Stimulated activated naive B cell treated with anti-CD40 and anti-IgM and Interleukin-4, amounts not matched to agents 10 μg/mL and 1 μg/mL and 100 μg/mL, for 72 hours (primary cell): ENCODE measurements around the gene RO60.
"Not testable (repeated sequence)": the region's sequence is repeated elsewhere in the genome, so short reads cannot be mapped to it uniquely, and the experiment has no call there.

Source experiments
- ATAC-seq, 2 donors: fragments of 150-1000 bp; cut with Tn5 transposase; replicated peaks; 2 replicates each; pipeline ENCODE4 v1.10.0; 2021; ENCODE audit warnings: moderate library complexity in 1 of 2
- DNase-seq: peaks from one replicate; pipeline ENCODE4 v3.0.0; 2021
- H3K27ac Mint-ChIP-seq: one replicate; pipeline ENCODE4 v1.8.0; 2022; ENCODE audit warnings: mild to moderate bottlenecking, mixed read lengths
- H3K27me3 Mint-ChIP-seq, 2 donors: one replicate each; pipeline ENCODE4 v1.8.0; 2022; ENCODE audit warnings: mixed read lengths in 2 of 2
- H3K36me3 Mint-ChIP-seq, 2 donors: one replicate each; pipeline ENCODE4 v1.8.0; 2022; ENCODE audit warnings: mixed read lengths in 2 of 2, mild to moderate bottlenecking in 1 of 2
- H3K4me1 Mint-ChIP-seq, 2 donors: one replicate each; pipeline ENCODE4 v1.8.0; 2022; ENCODE audit warnings: mixed read lengths in 2 of 2, mild to moderate bottlenecking in 1 of 2
- H3K4me3 Mint-ChIP-seq, 2 donors: one replicate each; pipeline ENCODE4 v1.8.0; 2022; ENCODE audit warnings: mild to moderate bottlenecking in 2 of 2, mixed read lengths in 2 of 2, moderate library complexity in 1 of 2
- H3K9me3 Mint-ChIP-seq, 2 donors: one replicate each; pipeline ENCODE4 v1.8.0; 2022; ENCODE audit warnings: mixed read lengths in 2 of 2, mild to moderate bottlenecking in 1 of 2

The RO60 gene

GRCh38 chr1:193040011-193040410, 19.4 kb upstream of the RO60 start:
- ATAC-seq = no peak
- no peak overlapping the region for H3K4me3 Mint-ChIP-seq
- no peaks in the 10 kb centered on the region for H3K27me3 Mint-ChIP-seq
- H3K27ac Mint-ChIP-seq = no peak overlapping the region
- H3K36me3 Mint-ChIP-seq = peaks cover 24 to 69% of the 10 kb centered on the region in 2 donors
- H3K9me3 Mint-ChIP-seq = no peaks in the 10 kb centered on the region
- H3K4me1 Mint-ChIP-seq = peaks cover 6 to 26% of the 10 kb centered on the region in 2 donors
- DNase-seq = no peak

DNA sequence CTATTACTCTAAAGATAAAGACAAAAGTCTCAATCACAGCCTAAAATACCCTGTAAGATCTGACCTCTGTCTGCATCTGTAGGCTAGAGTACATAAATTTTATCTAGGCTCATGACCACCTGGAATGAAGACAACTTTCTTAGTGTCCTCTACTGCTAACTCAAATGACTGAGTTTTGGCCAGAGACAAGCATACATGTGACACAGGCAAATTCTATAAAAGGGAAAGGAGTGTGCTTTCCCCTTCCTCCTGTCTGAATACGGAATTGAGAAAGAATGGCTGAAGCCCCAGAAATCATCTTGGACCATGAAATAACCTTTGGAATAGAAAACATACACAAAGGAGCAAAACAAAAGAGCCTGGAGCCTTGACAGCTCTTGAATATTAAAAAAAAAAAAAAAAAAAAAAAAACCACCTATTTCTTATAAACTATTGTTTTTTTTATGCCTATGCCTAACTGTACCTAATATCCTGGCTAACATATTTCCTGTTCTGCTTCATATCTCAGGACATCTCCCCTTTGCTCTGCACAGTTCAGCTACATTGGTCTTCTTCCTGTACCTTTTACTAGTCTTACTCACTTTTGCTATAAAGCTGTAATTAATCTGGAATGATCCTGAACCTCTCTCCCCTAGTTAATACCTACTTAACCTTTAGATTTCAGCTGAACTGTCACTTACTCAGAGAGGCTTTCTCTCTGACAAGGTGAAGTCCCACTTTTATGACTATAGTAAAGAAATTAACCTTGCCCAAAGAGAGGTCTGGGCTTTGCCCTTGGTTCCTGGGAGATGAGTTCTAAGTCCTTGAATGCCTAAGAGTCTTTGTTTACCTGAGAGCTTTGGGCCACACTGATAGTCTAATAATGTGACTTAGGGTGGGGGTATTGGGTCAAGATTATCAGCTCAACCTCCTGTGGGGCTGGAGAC, 16.4 kb upstream of the RO60 start:
- Mint-ChIP-seq H3K27ac (no peak overlapping the region), H3K4me3 (no peak overlapping the region), H3K9me3 (no peaks in the 10 kb centered on the region), H3K36me3 (peaks cover 13 to 44% of the 10 kb centered on the region in 2 donors), H3K27me3 (no peaks in the 10 kb centered on the region), H3K4me1 (peaks cover 2 to 4% of the 10 kb centered on the region in 2 donors)
- DNase-seq (no peak), ATAC-seq (no peak)

- ATAC-seq, H3K27me3 Mint-ChIP-seq, DNase-seq, H3K27ac Mint-ChIP-seq, H3K9me3 Mint-ChIP-seq, H3K4me1 Mint-ChIP-seq, H3K4me3 Mint-ChIP-seq: not testable (repeated sequence)
- H3K36me3 Mint-ChIP-seq = peaks cover 9 to 21% of the 10 kb centered on the region in 2 donors
These were observed 10.5 kb upstream of the RO60 start for GRCh38 chr1:193048913-193049312.

DNA sequence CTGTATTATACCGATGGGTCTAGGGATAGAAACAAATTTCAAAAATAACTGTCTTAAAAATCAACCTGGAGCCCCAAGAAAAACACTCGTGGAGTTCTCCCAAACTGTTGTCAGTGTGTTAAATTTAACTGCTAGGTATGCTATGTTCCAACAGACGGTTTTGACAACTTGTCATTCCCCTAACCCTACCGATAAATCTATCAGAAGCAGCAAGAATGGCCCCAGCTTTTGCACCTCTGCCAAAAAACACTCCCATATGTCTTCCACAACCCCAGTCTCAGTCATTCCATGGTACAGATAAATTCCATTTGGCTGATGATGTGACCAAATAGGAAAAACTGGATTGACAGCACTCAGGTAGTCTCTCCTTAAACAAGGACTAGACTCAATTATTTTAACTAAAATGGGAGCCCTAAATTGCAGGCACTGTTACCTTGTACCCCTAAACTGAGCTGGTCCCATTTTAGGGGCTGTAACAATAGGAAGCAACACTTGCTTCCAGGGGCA, 5.2 kb upstream of the RO60 start:
- peaks cover 9 to 16% of the 10 kb centered on the region in 2 donors for H3K4me1 Mint-ChIP-seq

DNA sequence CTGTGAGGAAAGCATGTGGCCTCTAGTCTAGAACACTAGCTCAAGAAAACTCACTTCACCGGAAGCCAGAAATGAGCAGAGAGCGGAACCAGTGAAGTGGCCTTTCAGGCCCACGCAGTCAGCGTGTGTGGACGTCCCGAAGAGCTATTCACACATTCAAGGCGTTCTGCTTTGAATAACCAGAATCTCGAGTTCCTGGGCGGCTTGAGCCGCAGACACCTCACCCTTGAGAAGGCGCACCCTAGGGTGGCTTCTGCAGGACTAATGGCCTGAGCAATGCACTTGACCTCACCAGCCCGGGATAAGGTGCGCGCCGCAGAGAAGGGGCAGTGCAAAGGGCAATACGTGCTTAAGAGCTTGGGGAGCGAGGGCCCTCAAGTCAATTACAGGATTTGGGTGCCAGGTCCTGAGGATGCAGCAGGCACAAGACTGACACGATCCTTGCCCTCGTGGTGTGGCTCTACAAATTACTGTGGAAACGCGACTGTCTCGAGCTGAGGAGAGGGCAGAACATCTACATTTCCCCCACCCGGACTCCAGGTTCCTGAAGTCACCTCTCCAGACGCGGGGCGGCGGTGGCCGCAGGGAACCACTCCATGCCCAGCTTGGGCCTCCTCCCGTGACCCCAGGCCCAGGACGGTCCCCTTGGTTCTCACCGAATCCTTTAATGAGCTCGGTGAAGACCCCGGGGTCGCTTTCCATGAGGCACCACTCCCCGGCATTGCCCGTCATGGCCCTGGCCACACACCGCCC, 707 bp upstream of the RO60 start:
- peak; percentile 64 to 69 for ATAC-seq
- peak; percentile 69 for DNase-seq
- Mint-ChIP-seq H3K27me3 (no peaks in the 10 kb centered on the region), H3K36me3 (peaks cover 16 to 33% of the 10 kb centered on the region in 2 donors), H3K4me3 (peak overlapping the region; percentile 93 to 99), H3K9me3 (no peaks in the 10 kb centered on the region), H3K4me1 (peaks cover 19 to 48% of the 10 kb centered on the region in 2 donors), H3K27ac (peak overlapping the region; percentile 99)

More for the DNA sequence above, 5.2 kb upstream of the RO60 start:
- Mint-ChIP-seq H3K9me3 (no peaks in the 10 kb centered on the region), H3K27me3 (no peaks in the 10 kb centered on the region), H3K27ac (no peak overlapping the region), H3K4me3 (no peak overlapping the region), H3K36me3 (peaks cover 14 to 32% of the 10 kb centered on the region in 2 donors)
- DNase-seq (no peak), ATAC-seq (no peak)

DNA sequence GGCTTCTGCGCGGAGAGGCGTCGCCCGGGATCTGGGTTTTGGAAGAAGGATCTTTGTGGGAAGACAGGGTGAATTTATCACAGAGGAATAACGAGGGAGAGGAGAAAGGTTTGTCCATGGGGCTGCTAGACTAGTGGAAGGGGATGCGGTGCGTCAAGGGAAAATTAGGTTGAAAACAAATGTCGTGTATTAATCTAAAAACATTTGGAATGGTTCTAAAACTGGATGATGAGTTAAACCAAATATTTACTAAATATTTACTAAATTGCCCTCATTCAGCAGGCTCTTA, 647 bp downstream of the RO60 start:
- Mint-ChIP-seq H3K27me3 (no peaks in the 10 kb centered on the region), H3K4me1 (peaks cover 19 to 60% of the 10 kb centered on the region in 2 donors)

DNA sequence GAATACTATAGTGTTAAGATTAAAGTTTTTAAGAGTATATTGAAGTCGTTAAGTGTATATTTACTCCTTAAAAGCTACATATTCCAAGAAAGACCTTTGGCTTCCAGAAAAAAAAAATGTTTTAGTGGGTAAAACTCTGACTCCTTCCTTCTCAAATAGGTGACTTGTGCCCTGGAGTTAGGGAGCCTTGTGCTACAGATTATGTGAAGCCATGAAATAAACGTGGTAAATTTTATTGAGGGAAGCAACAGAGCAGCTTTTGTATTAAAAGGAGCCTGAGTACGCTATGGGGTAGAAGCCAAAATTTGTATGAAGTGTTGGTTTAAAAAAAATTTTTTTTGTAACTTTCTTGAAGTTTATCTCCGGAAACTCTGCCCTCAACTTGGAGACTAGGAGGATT, 994 bp downstream of the RO60 start:
- Mint-ChIP-seq H3K27ac (peak overlapping the region; percentile 31), H3K4me1 (peaks cover 23 to 63% of the 10 kb centered on the region in 2 donors), H3K9me3 (no peaks in the 10 kb centered on the region), H3K4me3 (peak overlapping the region; percentile 73 to 93), H3K36me3 (peaks cover 16 to 29% of the 10 kb centered on the region in 2 donors), H3K27me3 (no peaks in the 10 kb centered on the region)
- DNase-seq (no peak), ATAC-seq (no peak)

More for the DNA sequence above, 647 bp downstream of the RO60 start:
- H3K27ac Mint-ChIP-seq = peak overlapping the region; percentile 99
- H3K36me3 Mint-ChIP-seq = peaks cover 16 to 30% of the 10 kb centered on the region in 2 donors
- H3K9me3 Mint-ChIP-seq = no peaks in the 10 kb centered on the region
- H3K4me3 Mint-ChIP-seq = peak overlapping the region; percentile 93 to 99
- no peak for DNase-seq
- no peak for ATAC-seq

DNA sequence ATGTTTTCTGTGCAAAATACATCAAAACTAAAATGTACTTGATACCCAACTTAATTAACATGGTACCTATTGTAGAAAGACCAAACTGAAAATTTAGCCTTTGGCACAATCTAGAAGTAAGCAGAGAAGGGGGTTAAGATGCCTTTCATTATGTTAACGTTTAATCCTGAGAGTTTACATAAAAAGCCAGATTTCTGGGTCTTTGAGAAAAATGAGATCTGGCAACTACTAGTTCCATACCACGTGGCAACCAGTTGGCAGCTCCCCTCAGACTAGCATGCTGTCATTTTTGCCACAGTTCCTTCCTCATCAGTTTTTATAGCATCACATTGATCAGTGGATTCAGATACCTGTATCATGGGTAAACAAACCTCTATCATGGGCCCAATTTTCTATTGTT, 1.5 kb downstream of the RO60 start:
- DNase-seq = no peak
- peaks cover 27 to 69% of the 10 kb centered on the region in 2 donors for H3K4me1 Mint-ChIP-seq
- H3K27me3 Mint-ChIP-seq = no peaks in the 10 kb centered on the region
- ATAC-seq = no peak
- no peaks in the 10 kb centered on the region for H3K9me3 Mint-ChIP-seq
- peak overlapping the region; percentile 57 for H3K27ac Mint-ChIP-seq
- peaks cover 16 to 29% of the 10 kb centered on the region in 2 donors for H3K36me3 Mint-ChIP-seq
- H3K4me3 Mint-ChIP-seq = peak overlapping the region; percentile 68 to 93

- peaks cover 28 to 78% of the 10 kb centered on the region in 2 donors for H3K4me1 Mint-ChIP-seq
- peaks cover 0 to 2% of the 10 kb centered on the region in 2 donors for H3K9me3 Mint-ChIP-seq
- no peaks in the 10 kb centered on the region for H3K27me3 Mint-ChIP-seq
- peaks cover 8 to 18% of the 10 kb centered on the region in 2 donors for H3K36me3 Mint-ChIP-seq
- no peak for ATAC-seq
- H3K27ac Mint-ChIP-seq = no peak overlapping the region
- H3K4me3 Mint-ChIP-seq = no peak overlapping the region
- DNase-seq = no peak
These were observed 3.5 kb downstream of the RO60 start for GRCh38 chr1:193062698-193063463.

GRCh38 chr1:193065954-193066353, 6.5 kb downstream of the RO60 start:
- Mint-ChIP-seq H3K9me3 (peaks cover 0 to 2% of the 10 kb centered on the region in 2 donors), H3K4me1 (peaks cover 30 to 73% of the 10 kb centered on the region in 2 donors), H3K27me3 (no peaks in the 10 kb centered on the region), H3K27ac (no peak overlapping the region), H3K4me3 (no peak overlapping the region), H3K36me3 (peaks cover 11 to 18% of the 10 kb centered on the region in 2 donors)
- no peak for DNase-seq
- ATAC-seq = no peak

GRCh38 chr1:193066606-193067005, 7.2 kb downstream of the RO60 start:
- peak overlapping the region; percentile 44 for H3K27ac Mint-ChIP-seq
- H3K27me3 Mint-ChIP-seq = no peaks in the 10 kb centered on the region
- DNase-seq = no peak
- ATAC-seq = no peak
- no peak overlapping the region for H3K4me3 Mint-ChIP-seq
- H3K4me1 Mint-ChIP-seq = peaks cover 28 to 67% of the 10 kb centered on the region in 2 donors
- H3K9me3 Mint-ChIP-seq = peaks cover 0 to 2% of the 10 kb centered on the region in 2 donors
- peaks cover 11 to 18% of the 10 kb centered on the region in 2 donors for H3K36me3 Mint-ChIP-seq

GRCh38 chr1:193068013-193068412, 8.6 kb downstream of the RO60 start:
- Mint-ChIP-seq H3K4me3 (no peak overlapping the region), H3K27ac (no peak overlapping the region), H3K27me3 (no peaks in the 10 kb centered on the region), H3K9me3 (peaks cover 0 to 2% of the 10 kb centered on the region in 2 donors), H3K4me1 (peaks cover 26 to 59% of the 10 kb centered on the region in 2 donors), H3K36me3 (peaks cover 11 to 16% of the 10 kb centered on the region in 2 donors)
- DNase-seq (no peak), ATAC-seq (no peak)

DNA sequence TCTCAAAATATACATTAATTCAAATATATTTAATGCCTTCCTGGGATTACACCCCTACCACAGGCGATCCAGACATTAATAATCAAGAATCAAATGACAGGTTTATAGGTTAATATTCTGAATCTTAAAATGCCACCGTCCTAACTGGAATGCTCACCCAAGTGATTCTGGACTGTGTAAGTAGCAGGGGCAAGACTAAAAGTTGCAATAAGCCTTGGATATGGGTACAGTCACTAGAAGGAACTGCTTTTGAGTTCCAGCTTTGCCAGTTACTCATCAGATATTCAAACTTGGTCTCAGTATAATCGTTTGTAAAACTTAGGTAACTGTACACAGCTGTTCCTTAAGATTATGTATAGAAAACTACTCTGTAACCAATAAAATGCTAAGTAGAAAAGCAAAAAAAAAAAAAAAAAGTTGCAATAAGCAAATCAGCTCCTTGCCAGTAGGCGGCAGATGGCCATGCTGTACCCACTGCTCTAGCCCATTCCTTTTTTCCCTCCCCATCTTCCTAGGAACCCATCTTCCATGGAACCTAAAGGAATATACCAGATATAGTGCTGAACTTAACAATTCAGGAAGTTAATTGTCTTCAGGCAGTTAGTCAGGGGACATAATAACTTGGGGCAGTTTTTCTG, 10.5 kb downstream of the RO60 start:
- Mint-ChIP-seq H3K27me3 (no peaks in the 10 kb centered on the region), H3K4me3 (no peak overlapping the region), H3K9me3 (peaks cover 0 to 2% of the 10 kb centered on the region in 2 donors), H3K36me3 (peaks cover 10 to 11% of the 10 kb centered on the region in 2 donors), H3K4me1 (peaks cover 22 to 44% of the 10 kb centered on the region in 2 donors), H3K27ac (no peak overlapping the region)
- no peak for DNase-seq
- ATAC-seq = no peak
